ENCODE measurements around the gene LRMDA.
A peak's percentile ranks its signal among the peaks of the same experiment; 100 is the strongest.

Gene LRMDA

DNA sequence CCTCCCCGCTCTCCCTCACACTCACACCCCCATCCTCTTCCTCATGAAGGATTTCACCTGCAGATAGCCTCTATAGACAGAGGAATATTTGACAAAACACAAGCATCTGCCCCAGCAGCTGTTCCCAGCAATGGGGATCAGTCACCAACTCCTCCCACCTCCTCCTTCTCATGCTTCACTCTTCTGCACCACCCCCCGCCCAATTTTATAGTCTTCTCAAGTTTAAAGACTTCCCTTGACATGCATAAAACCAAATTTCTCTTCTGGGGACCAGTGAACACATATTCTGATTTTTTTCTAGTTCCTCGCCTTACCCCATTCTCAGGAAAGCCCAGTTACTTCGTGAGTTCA lies 654.4 kb downstream of the LRMDA start:
- DNase-seq (ENCODE audit: low read depth in 2 of 2) = no peak

DNA sequence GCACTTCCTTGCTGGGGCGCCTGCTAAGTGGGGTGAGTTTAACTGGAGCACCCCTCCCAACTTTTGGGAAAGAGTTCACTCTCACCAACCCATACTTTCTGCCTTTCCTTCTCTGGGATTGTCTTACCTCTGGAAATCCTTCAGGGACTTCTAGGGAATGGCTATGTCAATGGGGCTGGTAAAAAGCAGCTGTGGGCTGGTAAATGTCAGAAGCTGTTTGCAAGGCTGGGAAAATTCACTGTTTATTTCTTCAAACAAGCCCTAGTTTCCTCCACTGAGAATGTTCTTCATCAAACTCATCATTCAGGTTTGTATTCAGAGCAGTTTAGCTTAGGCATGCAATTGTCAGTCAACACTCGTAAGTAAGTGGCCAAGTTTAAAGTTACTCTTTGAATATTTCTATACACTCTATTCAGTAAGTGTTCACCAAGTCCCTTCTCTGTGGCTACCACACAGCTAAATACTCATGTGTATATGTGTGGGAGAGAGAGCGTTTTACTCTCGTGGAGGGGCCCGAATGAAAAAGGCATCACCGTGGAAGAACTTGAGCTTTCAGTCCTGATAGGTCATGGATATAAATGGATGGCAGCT lies 654.8 kb downstream of the LRMDA start:
- no peak for DNase-seq (ENCODE audit: low read depth in 2 of 2)

DNA sequence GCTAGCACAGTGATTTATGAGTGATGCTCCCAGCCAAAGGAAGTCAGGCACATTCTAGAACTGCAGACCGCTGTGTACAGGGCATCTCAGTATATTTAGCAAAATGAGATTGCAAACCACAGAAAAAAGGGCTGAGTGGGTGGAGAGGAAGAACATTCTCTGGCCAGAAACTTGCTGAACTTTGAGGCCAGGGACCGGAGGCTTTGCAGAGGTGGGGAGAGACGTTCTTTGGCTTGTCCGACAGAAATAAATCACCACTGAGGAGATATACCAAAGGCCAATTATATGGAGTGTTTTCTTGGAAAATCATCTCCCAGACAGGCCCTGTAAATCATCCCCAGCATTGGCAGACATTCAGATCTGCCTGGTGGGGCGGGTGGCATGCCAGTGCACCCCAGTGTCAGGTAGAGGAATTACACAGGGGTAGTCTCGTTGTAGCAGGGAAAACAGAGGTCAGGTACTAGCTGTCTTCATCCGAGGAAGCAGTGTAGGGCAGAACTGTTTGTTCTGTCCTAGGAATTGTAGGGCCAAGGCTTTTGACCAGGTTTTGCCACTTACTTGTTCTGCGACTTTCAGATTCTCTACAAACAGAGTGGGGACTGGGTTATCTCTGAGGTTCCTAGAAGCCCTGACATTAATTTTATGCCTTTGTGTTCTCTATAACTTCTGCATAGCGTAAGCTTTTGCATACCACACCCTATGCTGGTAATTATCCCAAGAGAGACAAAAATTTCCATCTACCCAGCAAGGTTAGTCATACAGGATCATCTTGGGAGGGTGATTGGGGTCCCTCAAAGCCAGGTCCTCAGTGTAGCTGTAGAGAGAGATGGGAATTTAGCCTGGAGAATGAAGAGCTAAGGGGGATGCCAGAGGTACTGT lies 655.6 kb downstream of the LRMDA start:
- peak; percentile 58 to 62 for DNase-seq (ENCODE audit: low read depth in 2 of 2)

DNA sequence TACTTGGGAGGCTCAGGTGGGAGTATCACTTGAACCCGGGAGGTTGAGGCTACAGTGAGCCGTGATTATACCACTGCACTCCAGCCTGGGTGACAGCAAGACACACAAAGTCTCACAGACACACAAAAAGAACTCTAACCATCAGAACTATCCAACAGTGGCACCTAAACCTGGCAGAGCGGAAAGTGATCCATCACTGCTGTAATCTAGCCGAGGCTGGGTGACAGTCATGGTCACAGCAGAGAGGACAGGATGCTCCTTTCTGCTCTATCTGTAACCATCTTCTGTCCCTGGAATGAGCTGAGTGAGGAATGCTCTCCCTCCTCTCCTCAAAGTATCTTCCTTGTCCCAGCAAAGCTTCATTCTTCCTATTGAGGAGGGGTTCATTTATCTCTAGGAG lies 656.6 kb downstream of the LRMDA start:
- no peak for DNase-seq (ENCODE audit: low read depth in 2 of 2)

DNA sequence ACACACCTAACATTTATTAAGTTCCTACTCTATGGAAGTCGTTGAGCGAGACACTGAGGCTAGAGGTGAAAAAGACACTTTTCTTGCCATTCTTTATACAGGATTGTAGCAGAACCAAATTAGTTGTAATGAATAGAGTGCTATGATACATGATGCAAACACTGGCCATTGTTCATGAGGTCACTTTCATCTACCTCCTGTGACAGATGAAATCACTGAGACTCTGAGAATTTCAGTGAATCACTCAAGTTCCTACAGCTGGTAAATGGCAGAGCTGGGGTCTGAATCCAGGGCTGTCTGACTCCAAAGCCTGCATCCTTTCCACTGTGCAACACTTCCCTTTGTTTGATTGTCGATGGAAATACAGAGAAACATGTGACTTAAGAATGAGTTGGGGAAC lies 657.6 kb downstream of the LRMDA start:
- DNase-seq (ENCODE audit: low read depth in 2 of 2) = no peak

DNA sequence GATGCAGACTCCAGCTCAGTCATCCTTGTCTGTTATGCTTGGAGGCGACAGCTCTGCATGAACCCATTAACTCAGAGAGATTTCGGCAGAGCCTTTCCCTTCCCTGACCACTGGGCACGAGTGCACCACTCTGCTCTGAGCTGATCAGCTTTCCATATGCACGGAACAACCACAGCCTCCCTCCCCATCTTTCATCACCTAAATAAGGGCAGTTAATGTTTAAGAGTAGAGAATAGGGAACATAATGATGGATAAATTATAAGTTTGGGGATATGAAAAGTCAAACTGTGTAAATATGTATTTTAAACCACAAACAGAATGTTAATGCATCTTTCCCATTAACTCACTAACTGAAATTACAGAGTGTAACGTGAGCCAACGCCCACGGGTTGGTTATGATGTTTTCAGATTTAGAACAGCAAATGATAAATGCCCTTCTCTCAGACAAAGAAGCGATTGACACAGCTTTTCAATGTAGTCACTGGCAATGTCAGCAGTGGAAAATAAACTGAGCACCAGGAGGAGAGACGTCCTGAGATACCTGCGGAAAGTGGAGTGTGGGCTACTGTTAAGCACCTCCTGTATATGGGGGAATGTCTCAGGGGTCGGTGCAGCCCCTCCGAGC lies 658.2 kb downstream of the LRMDA start:
- DNase-seq (ENCODE audit: low read depth in 2 of 2) = no peak

DNA sequence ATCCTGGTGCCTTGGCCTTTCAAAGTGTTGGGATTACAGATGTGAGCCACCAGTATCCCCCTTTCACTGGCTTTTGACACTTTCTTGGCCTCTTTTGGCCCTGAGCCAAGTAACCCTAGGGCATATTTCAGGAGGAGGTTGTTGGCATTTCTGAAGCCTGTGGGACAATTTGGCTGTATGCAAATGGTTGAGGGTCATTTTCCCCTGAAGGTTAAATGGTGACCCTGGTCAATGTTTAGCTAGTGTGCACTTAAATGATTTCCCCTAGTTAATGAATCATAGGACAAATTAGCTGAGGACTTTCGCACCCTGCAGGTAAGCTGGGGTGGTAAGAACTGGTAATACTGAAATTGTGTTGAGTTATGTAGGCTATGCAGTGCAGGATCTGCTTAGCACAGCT lies 660.5 kb downstream of the LRMDA start:
- no peak for DNase-seq (ENCODE audit: low read depth in 2 of 2)

DNA sequence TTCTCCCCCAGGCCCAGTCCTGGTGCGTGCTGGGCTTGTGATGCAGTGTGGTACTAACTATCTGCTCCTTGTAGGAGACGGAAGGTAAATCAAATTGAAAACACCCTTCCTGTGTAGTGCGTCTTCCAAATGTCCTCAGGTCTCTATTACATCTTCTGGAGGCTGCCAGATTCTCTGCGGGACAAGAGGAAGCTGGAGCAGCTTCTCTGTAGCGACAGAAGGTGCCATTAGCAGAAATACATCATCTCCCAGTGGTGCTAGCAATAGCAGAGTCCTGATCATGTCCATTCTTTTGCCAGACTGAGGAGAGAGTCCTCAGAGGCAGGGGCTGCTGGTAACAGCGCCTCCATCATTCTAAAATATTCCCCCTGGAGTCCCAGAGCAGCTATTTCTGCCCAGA lies 675.2 kb downstream of the LRMDA start:
- DNase-seq (ENCODE audit: low read depth in 2 of 2) = no peak

DNA sequence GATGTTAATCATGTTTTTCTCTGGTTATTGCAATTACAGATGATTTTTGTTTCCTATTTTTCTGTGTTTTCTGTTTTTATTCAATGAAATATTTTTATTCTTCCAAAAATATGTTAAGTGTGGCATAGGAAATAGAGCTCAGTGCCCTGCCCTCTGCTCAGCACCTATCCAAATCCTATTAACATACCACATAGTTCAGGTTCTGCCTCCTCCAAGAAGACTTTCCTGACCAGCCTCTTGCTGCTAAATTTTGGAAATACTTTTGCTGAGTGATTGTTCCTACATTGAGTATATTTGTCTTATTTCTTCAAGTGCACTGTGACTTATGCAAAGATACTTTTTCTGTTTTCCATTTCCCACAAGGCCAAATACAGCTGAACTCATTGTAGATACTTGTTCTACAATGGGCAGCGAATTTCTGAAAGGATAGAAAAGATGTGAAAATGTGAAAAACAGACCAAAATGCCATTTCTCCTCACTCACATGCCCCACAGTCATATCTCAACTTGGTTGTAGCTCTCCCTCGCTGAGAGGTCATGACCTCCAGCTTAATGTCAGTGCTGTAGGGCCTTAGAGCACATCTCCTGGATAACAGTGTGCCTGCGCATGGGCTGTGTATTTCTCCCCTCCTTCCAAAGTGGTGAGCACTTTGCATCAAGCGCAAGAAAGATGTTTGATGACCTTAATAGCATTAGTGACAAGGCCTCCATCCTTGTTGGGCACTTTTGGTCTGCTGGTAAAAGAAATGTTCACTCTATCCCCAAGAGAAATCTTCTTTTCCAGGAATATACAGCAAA lies 677.3 kb downstream of the LRMDA start:
- no peak for DNase-seq (ENCODE audit: low read depth in 2 of 2)

DNA sequence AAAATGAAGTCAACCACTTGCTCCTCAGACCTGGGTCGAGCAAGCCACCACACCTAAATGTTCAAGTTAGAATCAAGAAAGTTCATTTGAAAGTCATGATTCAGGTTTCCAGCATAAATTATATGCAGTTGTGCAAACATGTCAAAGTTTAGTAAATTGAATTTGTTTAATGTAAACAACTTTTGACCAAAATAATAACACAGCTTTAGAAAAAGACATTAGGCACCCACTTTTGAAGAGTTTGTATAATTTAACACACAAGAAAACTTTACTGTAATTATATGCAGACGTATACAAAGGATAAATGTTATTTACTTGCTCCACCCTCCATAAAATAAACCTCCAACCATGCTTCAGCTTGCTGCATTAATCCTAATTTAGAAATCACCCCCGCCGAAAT lies 680.0 kb downstream of the LRMDA start:
- no peak for DNase-seq (ENCODE audit: low read depth in 2 of 2)

DNA sequence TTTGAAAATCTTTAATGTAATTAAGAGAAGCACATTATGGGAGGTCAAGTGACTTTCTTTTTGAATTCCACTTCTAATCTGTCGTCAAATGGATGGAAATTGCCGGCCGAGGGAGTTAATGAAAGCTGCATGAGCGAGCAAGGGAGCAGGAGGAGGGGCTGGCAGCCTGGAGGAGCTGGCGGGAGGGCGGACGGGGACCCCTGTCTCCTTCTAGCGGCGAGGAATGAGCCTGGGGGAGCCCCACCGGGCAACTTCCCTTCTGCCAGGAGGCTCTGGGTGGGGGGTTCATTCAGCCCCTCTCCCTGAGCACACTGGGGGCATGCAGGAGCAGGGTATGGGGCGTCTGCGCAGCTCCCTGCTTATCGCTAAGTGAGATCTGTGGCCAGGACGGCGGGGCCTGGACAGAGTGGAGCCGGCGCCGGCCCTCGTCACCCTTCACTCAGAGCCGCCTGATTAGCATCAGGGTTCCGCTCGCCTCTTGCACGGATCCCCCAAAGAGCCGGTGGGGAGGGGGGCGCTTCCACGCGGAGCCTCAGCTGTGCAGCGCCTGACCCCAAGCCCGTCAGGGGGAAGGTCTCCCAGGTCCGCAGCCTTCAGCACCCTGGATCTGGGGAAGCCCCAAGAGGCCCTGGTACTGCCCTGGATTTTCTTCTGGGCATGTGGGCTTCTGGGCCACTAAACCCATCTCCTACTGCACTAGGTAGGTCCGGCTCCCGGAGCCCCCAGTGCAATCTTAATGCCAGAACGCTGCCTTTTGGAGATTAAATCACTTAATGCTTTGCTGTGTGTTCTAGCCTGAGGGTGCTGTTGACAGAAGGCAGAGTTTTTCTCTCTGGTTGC lies 680.8 kb downstream of the LRMDA start:
- no peak for DNase-seq (ENCODE audit: low read depth in 2 of 2)

DNA sequence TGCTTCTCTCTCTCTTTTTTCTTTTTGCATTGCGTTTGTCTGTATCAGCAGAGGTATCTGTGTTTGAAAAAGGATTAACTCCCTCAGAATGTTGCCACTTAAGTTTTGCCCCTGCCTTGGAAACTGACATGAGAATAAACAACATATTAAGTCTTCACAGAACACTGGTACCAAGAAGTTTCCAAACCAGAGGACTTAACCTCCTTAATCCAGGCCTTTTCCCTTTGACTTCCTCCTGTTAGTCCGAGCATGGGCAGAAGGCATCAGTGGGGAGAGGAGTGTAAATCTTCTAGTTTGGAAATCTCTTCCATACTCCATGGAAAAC lies 681.4 kb downstream of the LRMDA start:
- no peak for DNase-seq (ENCODE audit: low read depth in 2 of 2)

DNA sequence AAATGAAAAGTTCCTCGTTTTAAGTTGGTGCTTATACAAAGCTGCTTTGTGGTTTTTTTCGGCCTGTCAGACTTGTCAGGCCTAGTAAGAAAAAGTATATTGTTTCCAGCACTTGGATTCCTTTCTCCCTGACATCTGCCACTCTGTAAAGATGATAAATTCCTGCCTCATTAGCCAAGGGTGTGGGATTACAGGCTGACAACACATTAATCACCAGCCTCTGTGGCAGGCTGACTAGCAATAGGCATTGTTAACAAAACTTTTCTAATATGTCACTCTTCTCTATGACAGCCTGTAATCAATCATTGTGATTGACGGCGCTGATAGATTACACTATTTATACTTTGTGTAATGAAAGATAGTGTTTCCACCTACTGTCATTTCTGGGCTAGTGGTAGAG lies 682.5 kb downstream of the LRMDA start:
- DNase-seq (ENCODE audit: low read depth in 2 of 2) = peak; percentile 53 to 59

DNA sequence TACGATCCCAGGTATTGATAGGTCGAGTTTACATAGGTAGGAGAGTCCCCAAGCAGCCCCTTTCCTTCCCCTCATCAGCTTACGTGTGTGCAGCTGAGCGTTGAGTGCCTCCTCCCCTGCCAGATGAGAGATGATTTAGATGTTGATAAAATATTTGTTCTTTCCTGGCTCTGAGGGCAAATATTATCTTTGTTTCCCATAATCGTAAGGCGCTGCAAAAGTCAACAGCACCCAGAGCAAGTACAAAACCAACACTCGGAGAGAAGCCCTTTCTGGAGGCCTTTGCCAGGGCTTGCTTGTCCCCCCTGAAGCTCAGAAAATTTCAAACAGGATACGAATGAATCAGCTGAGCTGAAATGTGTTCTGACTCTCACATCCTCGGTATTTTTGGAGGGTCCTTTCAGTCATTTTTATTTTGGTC lies 683.2 kb downstream of the LRMDA start:
- no peak for DNase-seq (ENCODE audit: low read depth in 2 of 2)

DNA sequence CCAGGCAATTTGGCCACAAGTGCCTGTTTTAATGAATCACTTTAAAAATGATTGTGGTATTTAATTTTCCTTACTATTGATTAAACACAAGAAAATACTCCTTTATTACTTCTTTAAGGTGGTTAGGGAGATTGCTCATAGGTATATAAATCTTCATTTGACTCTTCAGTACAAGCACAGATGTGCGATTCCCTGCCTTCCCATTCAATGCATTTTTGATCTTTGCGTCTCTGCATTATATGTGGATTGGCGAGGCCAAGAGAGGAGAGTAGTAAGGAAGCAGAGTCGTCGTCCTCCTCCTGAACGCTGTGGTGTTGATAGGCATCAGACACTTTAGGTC lies 683.7 kb downstream of the LRMDA start:
- DNase-seq (ENCODE audit: low read depth in 2 of 2) = no peak

DNA sequence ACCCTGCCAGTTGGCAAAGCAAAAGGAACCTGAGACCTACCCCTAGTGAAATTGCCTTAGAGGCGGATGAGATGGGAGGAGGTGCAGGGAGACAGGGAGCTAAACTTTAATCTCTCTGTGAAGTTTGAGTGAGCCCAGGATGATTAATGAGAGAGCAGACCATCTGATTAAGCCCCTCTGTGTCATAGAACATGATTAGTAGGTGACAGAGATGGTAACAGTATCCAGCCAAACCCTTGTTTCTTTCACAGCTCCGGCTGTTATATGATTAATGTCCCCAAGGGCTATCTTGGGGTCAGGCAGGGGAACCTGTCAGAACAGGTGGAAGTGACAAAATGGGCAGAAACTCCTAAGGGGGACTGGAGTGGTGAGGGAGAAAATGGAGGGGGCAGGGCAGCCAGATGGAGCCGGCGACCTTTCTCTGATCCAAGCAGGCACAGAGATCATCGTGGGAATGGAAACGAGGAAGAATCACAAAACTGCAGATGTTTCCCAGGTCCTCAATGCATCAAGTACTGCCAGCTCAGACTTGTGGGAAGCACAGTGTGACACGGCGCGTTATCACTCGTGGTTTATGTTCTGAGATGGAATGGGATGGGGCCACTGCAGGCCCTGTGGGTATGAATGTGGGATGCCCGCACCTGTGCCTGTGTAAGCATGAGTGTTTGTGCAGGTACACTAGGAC lies 684.2 kb downstream of the LRMDA start:
- DNase-seq (ENCODE audit: low read depth in 2 of 2) = no peak

DNA sequence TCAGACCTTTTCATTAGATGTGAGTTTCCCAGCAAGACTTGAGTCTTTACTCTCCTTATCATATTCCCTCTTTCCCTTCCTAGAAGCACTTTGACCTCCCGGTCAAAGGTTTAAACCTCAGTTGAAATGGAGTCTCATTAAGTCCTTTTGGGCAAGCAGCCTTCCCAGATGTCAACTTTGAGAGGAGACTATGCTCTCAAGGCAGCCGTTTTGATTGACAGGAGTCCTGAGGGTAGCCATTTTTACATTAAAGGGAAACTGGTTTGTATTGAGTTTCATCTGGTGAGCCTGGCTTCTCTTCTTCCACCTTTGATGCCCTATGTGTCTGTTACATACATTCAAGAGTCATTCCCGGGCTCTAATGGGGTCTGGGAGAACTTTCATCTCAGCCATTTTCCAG lies 685.1 kb downstream of the LRMDA start:
- no peak for DNase-seq (ENCODE audit: low read depth in 2 of 2)

DNA sequence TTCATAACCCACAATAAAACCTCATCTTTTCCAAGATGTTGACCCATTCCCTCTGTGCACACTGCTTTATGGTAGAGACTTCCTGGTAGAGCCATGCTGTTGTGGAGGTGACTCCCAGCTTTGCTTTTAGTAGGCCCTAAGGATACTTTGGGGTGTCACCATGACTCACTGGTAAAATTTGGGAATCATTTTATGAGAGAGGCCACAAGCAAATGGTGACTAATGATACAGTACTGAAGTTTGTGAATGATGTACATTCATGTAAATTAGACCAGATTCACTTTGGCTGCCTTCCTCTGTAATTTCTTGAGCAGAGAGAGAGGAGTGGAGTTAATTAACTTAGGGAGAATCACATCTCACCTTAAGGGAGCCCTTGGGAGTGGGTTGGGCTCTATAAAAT lies 686.5 kb downstream of the LRMDA start:
- DNase-seq (ENCODE audit: low read depth in 2 of 2) = peak; percentile 70 to 73

DNA sequence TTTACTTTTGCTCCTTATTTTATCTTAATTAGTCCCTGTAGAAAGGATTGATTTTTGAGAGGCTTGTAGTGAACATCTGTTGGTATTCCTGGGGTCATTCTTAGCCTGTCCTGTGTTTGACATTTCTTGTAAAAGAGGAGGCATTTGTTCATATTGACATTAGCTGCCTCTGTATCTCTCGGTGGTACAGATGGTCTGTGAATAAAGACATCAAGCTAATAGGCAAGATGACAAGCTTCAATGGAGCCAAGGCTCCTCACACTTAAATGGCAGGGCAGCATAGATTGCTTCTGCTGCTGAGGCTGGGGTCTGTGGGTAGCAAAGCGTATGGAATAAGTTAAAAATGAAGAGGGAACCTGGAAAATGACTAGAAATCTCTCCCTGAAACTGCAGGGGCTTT lies 687.6 kb downstream of the LRMDA start:
- no peak for DNase-seq (ENCODE audit: low read depth in 2 of 2)

DNA sequence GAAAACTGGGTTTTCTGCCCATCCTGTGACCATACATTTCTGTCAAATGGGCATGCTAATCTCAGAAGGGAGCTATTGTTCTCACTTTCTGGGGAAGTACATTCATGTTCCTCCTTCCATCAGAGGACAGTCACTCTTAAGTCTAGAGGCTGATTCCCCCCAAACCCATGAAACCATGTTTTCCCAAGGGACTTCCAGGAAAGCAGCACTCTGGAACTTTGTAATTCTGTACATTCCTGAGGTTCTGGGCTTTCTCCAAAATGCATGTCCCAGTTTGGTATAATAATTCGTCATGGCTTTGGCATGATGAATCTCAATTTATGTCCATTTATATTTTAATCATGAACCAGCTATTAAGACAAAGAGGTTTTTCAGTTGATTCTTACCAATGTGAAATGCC lies 688.1 kb downstream of the LRMDA start:
- DNase-seq (ENCODE audit: low read depth in 2 of 2) = peak; percentile 83 to 86

DNA sequence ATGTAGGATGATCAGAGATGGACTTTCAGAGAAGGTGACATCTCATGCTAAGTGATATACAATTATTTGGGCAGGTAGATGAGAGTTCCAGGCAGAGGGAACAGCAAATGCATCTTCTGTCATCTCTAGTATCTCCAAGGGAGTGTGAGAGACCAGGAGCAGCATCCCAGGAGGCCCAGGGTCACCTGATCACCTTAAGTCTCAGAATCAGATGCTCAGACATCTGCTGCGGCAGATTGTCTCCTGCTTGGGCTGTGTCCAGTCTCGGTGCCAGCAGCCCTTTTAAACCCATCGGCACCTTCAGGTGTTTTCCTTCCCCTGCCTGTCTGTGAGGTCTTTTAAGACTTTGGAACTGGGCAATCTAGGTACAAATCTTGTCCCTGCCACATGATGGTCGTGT lies 690.6 kb downstream of the LRMDA start:
- DNase-seq (ENCODE audit: low read depth in 2 of 2) = no peak
